ENCODE data around the gene ADIG.
A peak's percentile ranks its signal among the peaks of the same experiment; 100 is the strongest.

The ADIG gene

DNA sequence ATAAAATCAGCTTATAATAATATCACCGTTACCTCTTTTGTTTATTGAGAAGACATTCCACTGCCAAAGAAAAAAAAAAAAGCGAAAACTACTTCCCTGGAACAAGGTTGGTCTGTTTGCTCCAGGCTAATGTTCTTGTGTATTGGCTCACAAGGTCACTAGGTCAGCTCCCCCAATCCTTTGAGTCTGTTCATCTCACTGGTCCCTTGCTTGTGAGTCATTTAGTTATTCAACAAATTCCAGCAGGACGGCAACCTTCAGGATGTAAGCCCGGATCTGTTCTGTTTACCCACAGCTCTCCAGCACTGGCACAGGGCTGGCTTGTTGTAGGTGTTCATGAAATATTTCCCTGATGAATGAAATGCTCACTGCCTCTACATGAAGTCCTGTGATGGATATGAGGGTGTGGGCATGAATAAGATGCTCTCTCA lies 23.9 kb downstream of the ADIG start:
- no peak for DNase-seq

DNA sequence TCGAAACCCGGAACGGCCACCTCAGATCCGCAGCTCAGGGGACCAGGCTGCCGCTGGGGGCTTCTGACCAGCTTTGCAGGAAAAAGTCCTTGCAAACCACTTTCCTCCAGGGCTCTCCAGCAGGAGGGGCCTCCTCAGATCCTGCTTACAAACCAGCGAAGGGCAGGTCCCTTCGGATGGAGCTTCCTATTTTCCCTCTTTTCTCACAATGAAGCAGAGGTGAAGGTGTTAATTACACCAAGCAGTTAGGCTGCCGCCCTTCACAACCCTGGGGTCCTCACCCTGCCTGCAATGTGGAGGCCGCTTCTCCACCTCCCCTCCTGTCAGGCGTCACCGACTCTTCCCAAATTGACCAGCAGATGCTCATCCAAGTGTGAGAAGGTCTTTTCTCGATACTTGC lies 26.4 kb downstream of the ADIG start:
- no peak for DNase-seq

DNA sequence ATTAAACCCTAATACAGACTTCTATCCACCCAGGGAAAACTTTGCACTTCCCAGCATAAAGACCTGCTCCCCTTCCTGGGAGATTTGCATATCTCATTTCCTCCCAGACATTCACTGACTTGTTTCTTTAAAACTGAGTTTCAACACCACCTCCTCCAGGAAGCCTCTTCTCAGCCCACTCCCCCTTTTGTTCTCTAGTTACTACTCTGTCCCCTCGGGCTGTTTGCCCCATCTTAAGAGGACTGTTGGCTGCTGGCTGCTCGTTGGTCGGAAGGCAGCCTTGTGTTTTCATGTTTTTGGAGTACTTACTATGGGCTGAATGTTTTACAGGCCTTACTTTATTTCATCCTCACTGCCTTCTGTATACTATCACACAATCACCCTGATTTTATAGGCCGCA lies 27.2 kb downstream of the ADIG start:
- DNase-seq = no peak

DNA sequence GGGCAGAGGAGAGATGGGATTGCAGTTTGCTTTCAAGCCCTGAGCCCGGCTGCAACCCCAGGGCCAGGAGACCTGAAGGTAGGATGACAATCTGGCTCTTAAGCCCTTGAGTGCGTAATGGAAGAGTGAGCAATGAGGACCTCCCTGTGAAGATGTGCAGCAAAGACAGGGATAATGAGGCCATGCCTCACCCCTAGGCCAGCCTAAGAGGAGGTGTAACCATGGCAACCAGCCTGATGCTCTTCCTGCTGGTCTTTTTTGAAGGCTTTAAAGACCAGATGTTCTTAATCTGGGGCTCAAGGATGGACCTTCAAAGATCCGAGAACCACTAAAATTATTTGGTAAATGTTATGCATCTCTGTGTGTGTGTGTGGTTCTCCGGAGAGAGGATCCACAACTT lies 28.8 kb downstream of the ADIG start:
- DNase-seq = peak; percentile 67

DNA sequence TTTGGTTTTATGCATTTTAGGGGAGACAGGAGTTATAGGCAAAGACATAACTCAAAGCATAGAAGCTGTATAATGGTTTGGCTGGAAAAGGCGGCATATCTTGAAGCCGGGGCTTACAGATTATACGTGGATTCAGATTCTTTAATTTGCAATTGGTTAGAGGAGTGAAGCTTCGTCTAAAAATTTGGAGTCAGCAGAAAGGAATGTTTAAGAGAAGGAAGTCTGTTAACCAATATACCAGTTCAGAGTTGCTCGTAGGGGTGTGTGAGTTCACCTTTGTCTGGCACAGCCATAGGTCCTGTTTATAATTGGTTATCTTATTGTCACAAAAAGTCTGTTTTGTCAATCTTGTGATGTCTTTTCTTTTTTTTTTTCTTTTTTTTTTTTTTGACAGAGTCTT lies 29.5 kb downstream of the ADIG start:
- no peak for DNase-seq

DNA sequence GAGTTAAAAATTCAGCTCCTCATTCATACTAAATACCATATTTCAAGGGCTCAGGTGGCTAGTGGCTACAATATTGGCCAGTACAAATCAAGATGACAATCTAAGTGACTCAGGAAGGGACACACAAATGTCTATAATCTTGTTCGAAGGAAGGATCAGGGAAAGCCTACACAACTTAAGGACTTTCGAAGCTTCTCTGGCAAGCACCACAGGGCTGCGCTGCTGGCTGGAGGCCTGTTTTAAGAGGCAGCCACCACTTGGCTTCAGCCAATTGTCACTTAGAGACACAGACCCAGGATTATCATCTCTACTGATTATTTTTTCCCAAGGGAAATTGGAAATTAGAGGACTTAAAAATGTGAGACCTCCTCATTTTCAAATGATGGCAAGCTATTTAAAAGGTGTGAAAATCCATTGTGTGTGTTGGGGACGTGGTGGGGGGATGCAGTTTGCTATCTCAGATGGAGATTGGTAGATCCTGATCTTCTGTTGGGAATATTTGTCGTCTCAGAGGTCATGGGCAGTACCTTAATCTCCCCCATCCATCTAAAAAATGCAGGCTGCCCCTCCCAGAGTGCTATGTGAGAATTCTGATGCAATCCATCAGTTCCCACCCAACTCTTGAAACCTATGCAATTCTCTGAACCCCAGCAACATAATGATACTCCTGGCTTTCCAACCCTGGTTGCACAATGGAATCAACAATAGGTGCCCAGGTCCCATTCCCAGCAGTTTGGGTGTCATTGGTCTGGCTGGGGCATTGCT lies 31.9 kb downstream of the ADIG start:
- no peak for DNase-seq

DNA sequence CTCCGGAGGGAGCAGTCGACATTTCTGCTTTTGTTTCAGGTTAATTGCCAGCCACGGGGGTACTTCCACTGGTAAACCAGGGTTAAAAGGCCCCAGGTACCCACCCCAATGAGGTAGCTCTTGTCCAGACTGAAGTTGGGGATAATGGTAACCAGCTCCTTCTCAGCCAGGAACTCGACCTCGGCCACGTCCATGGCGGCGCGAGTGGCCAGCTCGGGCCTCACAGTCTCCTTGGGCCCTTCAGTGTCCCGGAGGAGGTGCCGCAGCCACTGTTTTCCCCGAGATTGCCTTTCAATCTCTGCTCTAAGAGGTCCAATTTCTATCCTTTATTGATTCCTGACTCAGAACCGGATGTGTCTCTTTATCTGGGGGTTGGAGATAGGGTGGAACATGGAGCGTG lies 34.3 kb downstream of the ADIG start:
- DNase-seq = no peak

DNA sequence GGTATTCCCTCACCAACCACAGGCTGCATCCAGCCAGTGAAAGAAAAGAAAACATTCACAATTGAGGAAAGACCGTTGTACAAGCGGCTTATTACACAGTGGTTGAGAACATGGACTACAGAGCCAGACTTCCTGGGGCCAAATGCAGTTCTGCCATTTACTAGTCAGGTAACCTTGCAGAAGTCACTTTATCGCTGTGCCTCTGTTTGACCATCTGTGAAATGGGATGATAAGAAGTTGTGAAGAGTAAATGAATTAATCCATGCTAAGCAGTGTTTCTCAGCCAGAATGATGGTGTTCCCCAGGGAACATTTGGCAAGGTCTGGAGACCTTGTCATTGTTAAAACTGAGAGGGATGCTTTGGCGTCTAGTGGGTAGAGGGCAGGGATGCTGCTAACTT lies 35.5 kb downstream of the ADIG start:
- no peak for DNase-seq

DNA sequence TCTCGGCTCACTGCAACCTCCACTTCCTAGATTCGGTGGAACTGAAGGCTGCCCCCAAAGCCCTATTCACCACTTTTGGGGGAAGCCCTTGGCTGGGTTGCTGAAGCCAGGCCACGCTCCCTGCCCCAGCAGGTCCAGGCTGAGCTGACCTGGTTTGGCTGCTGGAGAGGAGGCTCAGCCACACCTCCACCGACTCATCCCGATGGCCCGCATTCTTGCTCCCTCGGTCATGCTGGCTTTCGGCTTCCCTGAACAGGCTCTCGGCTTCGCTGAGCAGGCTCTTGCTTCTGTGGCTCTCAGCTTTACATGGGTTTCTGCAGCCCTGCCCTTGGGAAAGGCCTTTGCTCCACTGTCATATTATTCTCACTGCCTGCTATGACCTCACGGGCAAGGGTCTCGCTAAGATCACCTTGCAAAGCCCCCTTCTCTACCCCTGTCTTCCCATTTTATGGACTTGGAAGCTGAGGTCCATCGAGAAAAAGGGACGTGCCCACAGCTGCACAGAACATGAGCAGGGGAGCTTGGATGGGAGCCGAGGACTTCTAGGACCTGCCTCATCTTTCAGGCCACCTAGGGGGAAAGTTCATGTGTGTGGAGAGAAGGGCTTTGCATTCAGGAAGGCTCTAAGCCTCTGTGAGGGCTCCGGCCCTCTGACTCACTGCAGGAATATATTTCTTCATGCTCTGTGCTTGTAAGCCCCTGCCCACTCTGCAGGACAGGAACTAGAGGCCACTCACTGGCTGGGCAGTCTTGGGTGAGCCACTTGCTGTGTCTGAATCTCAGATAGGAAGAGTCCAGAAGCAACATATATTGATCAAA lies 36.2 kb downstream of the ADIG start:
- no peak for DNase-seq

DNA sequence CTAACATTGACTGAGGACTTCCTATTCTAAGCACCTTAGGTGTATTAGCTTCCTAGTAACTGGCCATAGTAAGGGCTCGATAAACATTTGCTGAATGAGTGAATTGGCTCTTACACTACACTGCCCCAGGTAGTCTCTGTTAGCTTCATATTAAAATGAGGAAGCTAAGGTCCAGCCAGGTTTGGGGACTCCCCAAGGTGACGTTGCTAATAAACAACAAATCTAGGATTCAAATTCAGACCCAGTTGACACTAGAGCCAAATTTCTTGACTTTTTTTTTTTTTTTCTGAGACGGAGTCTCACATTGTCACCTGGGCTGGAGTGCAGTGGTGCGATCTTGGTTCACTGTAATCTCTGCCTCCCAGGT lies 36.8 kb downstream of the ADIG start:
- no peak for DNase-seq

DNA sequence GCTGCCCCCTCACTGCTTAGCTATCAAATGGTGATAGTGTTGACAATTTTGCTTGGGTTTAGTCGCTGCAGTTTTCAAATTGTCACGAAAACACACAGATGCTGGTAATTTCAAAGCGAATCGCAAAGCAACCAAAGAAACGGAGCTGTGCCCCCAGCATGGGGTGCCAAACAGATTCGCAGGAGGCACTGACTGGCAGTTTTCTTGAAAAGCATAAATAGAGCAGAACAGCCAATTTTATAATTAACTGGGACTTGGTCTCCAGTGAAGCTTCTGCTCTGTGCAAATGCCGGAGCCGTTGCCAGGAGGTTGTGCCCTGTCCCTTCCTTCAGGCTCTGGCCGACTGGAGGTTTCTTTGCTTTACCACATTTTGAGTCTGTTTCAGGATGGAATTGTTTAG lies 39.4 kb downstream of the ADIG start:
- DNase-seq = peak; percentile 33

DNA sequence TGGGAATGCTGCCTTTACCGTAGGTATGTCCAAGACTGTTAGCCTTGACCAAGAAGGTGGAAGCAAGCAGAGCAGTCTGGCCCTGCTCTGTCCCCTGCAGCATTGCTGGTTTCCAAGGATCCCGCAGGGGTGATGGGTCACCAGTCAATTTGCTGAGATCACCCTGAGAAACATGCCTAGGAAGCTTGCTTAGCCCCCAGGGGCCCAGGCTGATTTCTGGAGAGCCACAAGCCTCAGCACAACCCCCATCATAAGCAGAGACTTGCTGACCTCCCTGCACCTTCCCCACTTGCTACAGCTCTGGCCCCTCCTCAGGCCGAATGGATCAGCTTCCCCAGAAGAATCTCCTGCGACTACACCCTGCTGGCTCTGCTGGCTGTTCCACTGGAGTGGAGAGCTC lies 42.1 kb downstream of the ADIG start:
- DNase-seq = peak; percentile 39

DNA sequence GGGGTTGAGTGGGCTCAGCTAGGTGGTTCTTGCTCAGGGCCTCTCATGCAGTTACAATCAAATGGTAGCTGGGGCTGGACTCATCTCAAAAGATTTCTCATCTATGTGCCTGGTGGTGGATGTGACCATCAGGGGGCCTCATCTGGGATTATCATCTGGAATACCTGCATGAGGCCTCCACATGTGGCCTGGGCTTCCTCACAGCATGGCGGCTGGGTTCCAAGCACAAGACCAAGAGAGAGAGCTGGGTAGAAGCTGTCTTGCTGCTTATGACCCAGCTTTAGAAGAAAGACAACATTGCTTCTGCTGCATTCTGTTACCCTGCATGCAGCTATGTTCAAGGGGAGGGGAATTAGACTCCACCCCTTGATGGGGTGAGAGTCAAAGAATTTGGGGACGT lies 43.1 kb downstream of the ADIG start:
- no peak for DNase-seq

DNA sequence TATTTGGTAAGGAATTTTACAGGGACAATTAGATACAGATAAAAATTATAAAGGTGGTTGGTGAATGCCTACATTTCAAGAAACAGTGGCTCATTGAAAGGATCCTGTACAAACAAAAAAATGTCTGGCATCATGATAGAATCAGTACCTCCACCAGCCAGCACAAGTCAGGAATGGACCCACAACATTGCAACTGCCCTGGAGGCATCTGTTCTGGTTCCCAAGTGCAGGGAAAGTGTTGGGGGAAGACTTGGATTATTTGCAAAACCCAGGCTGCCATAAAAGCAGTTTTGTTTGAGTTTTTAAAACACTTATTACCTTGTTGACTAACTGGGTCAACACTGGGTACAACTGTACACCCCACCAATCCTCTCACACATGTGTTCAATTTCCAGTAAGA lies 44.9 kb downstream of the ADIG start:
- DNase-seq = no peak

DNA sequence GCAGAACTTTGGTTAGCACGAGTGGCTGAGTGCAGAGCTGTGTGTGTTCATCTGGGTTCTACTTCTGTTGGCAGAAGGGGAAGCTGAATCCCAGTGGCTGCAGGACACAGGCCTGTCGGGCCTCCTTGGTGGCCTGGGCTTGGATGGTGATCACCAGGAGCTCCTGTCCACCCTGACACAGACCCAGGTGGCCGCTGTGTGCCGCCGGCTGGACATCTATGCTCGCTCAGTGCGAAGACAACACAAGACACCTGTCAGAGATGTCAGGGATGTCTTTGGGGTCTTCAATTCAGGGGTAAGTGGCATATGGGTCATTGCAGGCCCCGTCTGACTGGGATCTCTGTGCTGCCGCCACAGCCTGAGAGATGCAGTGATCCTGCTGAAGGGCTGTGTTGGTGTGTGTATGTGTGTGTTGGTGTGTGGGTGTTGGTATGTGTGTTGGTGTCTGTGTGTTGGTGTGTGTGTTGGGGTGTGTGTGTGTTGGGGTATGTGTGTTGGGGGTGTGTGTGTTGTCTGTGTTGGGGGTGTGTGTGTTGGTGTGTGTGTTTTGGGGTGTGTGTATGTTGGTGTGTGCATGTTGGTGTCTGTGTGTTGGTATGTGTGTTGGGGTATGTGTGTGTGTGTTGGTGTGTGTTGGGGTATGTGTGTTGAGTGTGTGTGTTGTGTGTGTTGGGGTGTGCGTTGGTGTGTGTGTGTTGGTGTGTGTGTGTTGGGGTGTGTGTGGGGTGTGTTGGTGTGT lies 46.1 kb downstream of the ADIG start:
- no peak for DNase-seq

DNA sequence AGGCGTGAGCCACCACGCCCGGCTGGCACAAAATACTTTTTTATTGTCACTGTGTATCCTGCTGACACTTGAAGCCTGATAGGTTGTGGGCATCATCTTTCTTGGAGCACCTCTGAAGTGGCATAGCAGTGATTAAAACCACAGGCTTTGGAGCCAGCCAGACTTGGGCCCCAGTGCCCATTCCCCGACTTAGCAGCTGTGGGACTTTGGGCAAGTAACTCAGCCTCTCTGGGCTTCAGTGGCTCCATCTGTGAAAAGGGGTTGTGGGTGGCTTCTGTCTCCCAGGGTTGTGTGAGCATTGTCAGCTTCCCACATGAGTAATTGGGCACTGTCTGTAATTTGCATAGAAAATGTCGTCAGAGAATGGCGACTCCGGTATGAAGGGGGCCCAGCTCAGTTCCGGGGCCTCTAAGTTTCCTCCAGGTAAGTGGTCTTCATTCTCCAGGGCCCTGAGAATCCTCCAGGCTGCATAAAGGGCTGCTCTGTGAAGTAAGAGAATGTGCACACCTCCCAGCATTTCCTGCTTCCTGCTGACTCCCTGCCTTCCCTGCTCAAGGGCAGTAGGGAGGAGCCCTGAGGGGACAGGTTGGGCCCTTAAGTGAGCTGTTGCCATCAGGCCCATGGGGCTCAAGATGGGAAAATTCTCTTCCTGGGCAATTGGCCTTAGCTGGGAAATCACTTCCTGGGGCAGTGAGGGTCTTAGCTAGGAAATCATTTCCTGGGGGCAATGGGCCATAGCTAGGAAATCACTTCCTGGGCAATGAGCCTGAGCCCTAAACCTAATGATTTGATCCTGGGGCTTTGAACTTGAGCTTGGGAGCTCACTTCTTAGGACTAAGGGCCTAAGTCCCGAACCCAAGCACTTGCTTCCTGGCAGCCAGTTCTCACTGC lies 47.8 kb downstream of the ADIG start:
- DNase-seq = no peak

DNA sequence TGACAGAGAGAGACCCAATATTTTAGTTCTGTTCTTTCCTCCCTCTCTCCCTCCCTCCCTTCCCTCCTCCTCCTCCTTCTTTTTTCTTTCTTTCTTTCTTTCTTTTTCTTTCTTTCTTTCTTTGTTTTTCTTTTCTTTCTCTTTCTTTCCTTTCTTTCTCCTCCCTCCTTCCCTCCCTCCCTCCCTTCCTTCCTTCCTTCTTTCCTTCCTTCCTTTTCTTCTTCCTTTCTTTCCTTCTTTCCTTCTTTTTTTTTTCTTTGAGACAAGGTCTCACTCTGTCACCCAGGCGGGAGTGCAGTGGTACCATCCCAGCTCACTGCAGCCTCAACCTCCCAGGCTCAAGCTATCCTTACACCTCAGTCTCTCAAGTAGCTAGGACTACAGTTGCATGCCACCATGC lies 49.0 kb downstream of the ADIG start:
- DNase-seq = no peak

DNA sequence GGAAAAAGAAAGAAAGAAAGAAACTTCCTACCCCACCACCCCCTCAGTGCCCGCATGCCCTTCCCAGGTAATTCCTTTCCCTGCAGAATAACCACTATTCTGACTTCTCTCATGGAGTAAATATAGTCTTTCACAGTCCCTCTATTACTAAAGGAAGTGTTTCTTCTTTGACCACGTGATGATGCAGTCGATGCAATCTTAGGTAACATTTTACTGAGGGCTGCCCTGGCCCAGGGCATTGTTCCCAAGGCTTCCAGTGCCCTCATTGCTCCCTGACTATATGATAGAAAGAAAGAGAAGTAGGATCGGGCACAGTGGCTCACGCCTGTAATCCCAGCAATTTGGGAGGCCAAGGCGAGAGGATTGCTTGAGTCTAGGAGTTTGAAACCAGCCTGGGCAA lies 49.7 kb downstream of the ADIG start:
- DNase-seq = no peak

DNA sequence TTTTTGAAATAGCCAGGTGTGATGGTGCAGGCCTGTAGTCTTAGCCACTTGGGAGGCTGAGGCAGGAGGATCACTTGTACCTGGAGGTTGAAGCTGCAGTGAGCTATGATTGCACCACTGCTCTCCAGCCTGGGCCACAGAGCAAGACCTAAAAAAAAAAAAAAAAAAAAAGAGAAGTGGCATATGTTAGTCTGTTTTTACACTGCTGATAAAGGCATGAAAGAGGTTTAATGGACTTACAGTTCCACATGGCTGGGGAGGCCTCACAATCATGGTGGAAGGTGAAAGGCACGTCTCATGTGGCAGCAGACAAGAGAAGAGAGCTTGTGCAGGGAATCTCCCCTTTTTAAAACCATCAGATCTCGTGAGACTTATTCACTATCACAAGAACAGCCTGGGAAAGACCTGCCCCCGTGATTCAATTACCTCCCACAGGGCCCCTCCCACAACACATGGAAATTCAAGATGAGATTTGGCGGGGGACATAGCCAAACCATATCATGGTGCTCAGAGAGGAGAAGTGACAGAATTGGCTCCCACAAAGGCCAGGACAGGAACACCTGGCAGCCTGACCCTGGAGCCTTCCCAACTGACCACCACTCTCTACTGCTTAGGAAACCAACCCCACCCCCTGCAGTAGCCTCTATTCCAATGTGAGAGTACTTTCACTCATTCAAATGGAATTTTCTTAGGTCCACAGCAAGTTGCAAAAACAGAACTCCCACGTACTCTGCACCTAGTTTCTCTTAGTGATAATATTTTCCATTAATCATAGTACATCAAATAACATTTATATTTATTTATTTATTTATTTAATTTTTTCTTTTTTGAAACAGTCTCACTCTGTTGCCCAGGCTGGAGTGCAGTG lies 50.4 kb downstream of the ADIG start:
- DNase-seq = no peak

DNA sequence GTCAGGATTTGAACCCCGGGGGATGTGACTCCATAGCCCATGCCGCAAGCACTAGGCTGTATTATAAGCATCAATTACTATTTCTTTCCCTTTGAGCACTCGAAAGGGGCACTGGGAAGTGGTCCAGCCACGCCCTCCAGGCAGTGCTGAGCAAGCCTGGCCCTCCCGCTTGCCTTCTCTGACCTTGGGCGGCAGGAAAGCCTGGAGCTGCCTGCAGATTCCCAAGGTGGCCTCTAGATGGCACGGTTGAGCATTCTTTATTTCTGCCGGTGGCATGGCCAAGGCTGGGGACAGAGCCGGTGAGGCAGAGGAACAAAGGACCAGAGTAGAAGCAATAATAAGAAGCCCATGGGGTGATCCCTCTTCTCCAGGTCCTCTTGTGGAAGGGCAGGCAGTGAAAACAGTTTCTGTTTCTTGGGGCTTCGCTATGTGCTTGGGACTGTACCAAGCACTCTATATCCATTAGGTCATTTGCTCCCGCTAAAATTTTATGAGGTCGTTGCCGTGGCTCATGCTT lies 52.6 kb downstream of the ADIG start:
- peak; percentile 85 for DNase-seq

DNA sequence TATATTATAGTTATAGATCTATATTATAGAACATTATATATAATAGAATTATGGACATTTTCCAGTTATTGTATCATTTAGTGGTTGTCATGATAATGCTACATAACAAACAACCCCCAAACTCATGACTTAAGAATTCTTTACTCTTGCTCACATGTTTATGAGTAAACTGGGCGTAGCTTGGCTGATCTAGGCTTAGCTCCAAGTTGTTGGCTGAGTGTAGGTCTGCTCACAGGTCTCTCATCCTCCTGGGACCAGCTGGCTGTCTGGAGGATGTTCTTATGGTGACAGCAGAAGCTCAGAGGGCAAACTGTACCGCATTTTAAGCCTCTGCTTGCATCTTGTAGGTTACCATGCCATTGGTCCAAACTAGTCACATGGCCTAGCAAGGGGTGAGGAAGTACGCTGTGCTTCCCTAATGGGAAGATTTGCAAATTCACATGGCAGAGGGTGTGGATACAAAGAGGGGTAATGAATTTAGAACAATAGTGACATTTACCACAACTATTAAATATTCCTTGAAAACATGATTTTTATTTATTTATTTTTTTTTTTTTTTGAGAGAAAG lies 54.8 kb downstream of the ADIG start:
- no peak for DNase-seq
